Fibroblast of lung (primary cell): ENCODE data around the gene CCL4L2.
"Not testable (repeated sequence)": the region's sequence is repeated elsewhere in the genome, so short reads cannot be mapped to it uniquely, and the experiment has no call there.

Source experiments
- CTCF ChIP-seq, 2 donors: IDR thresholded peaks in 1 of 2; conservative IDR thresholded peaks in 1 of 2; 1 replicate in 1 of 2; 2 replicates in 1 of 2; pipeline ENCODE4 v1.5.1; 2011 to 2012; ENCODE audit warnings: low read length in 2 of 2, control low read depth in 1 of 2, inconsistent platforms in 1 of 2, low read depth in 1 of 2, mild to moderate bottlenecking in 1 of 2
- EZH2 ChIP-seq: IDR thresholded peaks from 2 replicates; pipeline ENCODE4 v1.5.1; 2012; ENCODE audit warnings: low read length, control low read depth, mild to moderate bottlenecking; ENCODE audit errors: missing control alignments

GRCh38 chr17:36221581-36222100 is 10.8 kb downstream of the CCL4L2 start:
- TF ChIP-seq CTCF (conservative IDR thresholded peaks at IDR 0.05 in 1 of 2, IDR thresholded peaks at IDR 0.05 in 1 of 2; ENCODE audit: low read depth in 1 of 2, low read length in 2 of 2); EZH2: not testable (repeated sequence)
